Esophagus squamous epithelium (tissue), 5 donors: ENCODE data around the gene KRT17. TPM values are rescaled to one million over a fixed set of nuclear protein-coding genes. Genes with fewer than 3 reads are reported as not detected.
A peak's percentile ranks its signal among the peaks of the same experiment; 100 is the strongest.

ENCODE experiments used
- DNase-seq: peaks from one replicate; lab custom pipeline; 2025; lab: John Stamatoyannopoulos, UW
- H3K27ac ChIP-seq, 4 donors: fragments of 200-600 bp; sonication (generic); one replicate each; pipeline ENCODE4 v1.5.1; 2016 to 2019; ENCODE audit warnings: mild to moderate bottlenecking in 1 of 4
- H3K27me3 ChIP-seq, 4 donors: fragments of 200-600 bp; sonication (generic); 1 replicate in 3 of 4; 2 replicates in 1 of 4; pipeline versions ENCODE4 v1.5.1 to v1.6.0; 2017 to 2021; ENCODE audit warnings: antibody characterized with exemption in 1 of 4
- H3K36me3 ChIP-seq, 3 donors: fragments of 200-600 bp; sonication (generic); one replicate each; pipeline ENCODE4 v1.5.1; 2016 to 2019
- H3K4me1 ChIP-seq, 3 donors: fragments of 200-600 bp; sonication (generic); one replicate each; pipeline ENCODE4 v1.5.1; 2017 to 2019
- H3K4me3 ChIP-seq, 4 donors: fragments of 200-600 bp; sonication (generic); 1 replicate in 3 of 4; 2 replicates in 1 of 4; pipeline ENCODE4 v1.5.1; 2016 to 2019; ENCODE audit warnings: mild to moderate bottlenecking in 2 of 4, moderate library complexity in 1 of 4
- H3K9me3 ChIP-seq, 3 donors: fragments of 200-600 bp; sonication (generic); one replicate each; pipeline ENCODE4 v1.5.1; 2016 to 2019
- CTCF ChIP-seq, 6 experiments: fragments of 450-650 bp in 4 of 6; fragments of 200-600 bp in 2 of 6; sonication (generic) in 2 of 6; IDR thresholded peaks; one replicate each; pipeline ENCODE4 v1.5.1; 2016 to 2019; ENCODE audit warnings: antibody characterized with exemption in 6 of 6, mild to moderate bottlenecking in 4 of 6, moderate library complexity in 4 of 6
- POLR2A ChIP-seq, 4 donors: fragments of 450-650 bp; IDR thresholded peaks; one replicate each; pipeline ENCODE4 v1.6.1; 2017; ENCODE audit warnings: antibody characterized with exemption in 4 of 4, mild to moderate bottlenecking in 4 of 4, moderate library complexity in 3 of 4
- WGBS, 2 donors: methylation state at CpG; one replicate each; pipeline ENCODE4 v1.1.5; 2018; 5-methylcytosine and 5-hydroxymethylcytosine counted together
- intact Hi-C: fragments of 100-400 bp; cut with DNase I; formaldehyde crosslinking; loops from one replicate; pipeline ENCODE4 v1.15.0; 2022
- total RNA-seq, 4 donors: library from RNA; depleted of rRNA; stranded (reverse); fragments of >200 nt; gene quantifications; one replicate each; pipeline ENCODE4 v1.1.0, GENCODE V29; 2016
- donor health status: DM: yes; HTN: yes; CAD: no.

The KRT17 gene
- 1,000 to 10,000 TPM in 1 of 4 donors, 10 to 100 TPM in 3; 45.8 to 2,552 (median 75.7) TPM for total RNA-seq

DNA sequence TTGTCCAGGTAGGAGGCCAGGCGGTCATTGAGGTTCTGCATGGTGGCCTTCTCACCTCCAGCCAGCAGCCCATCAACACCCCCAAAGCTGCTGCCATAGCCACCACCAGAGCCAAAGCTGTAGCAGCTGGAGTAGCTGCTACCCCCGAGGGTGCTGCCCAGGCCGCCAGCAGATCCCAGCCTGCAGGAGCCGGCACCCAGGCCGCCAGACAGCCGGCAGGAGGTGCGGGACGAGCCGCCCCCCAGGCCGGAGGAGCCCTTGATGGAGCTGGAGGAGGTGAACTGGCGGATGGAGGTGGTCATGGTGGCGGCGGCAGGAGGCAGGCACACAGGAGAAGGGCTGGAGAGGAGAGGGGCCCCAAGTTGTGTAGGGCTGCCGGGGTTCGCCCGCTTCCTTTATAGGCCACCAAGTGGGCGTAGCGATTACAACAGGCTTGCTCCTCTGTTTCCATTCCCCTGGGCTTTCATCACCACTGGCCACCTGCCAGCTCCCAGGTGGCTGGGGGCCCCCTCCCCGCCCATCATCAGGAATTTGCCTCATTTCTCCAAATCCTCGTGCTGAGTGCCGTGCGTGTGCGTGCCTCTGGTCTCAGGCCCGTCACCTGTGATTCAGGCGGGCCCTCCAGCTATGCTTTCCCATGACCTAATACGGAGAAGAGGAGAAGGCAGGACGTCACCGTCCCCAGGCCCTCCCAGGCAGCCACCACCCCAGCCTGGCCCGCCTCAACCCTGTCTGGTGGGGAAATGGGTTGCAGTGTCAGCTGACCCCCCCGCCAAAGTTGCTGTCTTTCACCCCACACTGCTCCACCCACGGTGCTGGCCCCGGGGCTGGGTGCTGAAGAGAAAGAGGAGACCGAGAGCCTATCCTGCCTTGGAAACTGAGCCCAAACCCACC is at the start of gene KRT17:
KRT17 (minus strand) TSS at position 368 of the 894 bp plus-strand sequence; CDS start at position 302, 66 bp downstream.
- 26 to 30% methylated on average over 8 to 13 of the region's 33 CpGs for WGBS, 2 donors
- H3K4me3 ChIP-seq, result peak within 1 kb of the TSS in 1 of 4 donors; percentile 6

GRCh38 chr17:41672153-41672552 is 47.8 kb upstream of the KRT17 start:
- intact Hi-C loops, result no loop called here
- H3K27me3 ChIP-seq, result no peaks in the 10 kb centered on the region
- no peak for DNase-seq
- no peaks in the 10 kb centered on the region for H3K9me3 ChIP-seq
- peaks cover 5 to 31% (median 17%) of the 10 kb centered on the region in 3 donors for H3K4me1 ChIP-seq
- WGBS, 2 donors, result 42 to 48% methylated on average over 4 to 7 of the region's 7 CpGs
- no peak for TF ChIP-seq POLR2A (IDR thresholded peaks at IDR 0.05)
- no peak for TF ChIP-seq CTCF (IDR thresholded peaks at IDR 0.05)
- H3K27ac ChIP-seq, result no peak overlapping the region
- H3K36me3 ChIP-seq, result no peaks in the 10 kb centered on the region
- no peak overlapping the region for H3K4me3 ChIP-seq

More for the DNA sequence above, at the start of gene KRT17:
- intact Hi-C loops, result no loop called here
- peaks cover 13 to 64% (median 20%) of the 10 kb centered on the region in 3 donors for H3K4me1 ChIP-seq
- DNase-seq, result no peak
- H3K36me3 ChIP-seq, result no peaks in the 10 kb centered on the region
- peaks cover 0 to 85% (median 0%) of the 10 kb centered on the region in 4 donors for H3K27me3 ChIP-seq
- TF ChIP-seq POLR2A (IDR thresholded peaks at IDR 0.05) (no peak), CTCF (IDR thresholded peaks at IDR 0.05) (peak in 1 of 6 experiments; percentile 21)
- H3K9me3 ChIP-seq, result no peaks in the 10 kb centered on the region
- H3K27ac ChIP-seq, result peak within 1 kb of the TSS in 2 of 4 donors; percentile 9 to 21

- 33 to 55% methylated on average over 13 to 23 of the region's 23 CpGs for WGBS, 2 donors
- H3K4me3 ChIP-seq, result peak overlapping the region in 1 of 4 donors; percentile 66
- DNase-seq, result no peak
- H3K27me3 ChIP-seq, result no peaks in the 10 kb centered on the region
- no peaks in the 10 kb centered on the region for H3K9me3 ChIP-seq
- H3K27ac ChIP-seq, result peak overlapping the region; percentile 93 to 98 (median 97)
- peak in 1 of 6 experiments; percentile 3 for TF ChIP-seq CTCF (IDR thresholded peaks at IDR 0.05)
- no peak for TF ChIP-seq POLR2A (IDR thresholded peaks at IDR 0.05)
- H3K4me1 ChIP-seq, result peaks cover 21 to 65% (median 28%) of the 10 kb centered on the region in 3 donors
- H3K36me3 ChIP-seq, result no peaks in the 10 kb centered on the region
- intact Hi-C loops, result loop anchor here (10.0 kb wide), 1 partner anchor 863 kb away; no protein-coding TSS in a partner anchor
Measured at GRCh38 chr17:41667280-41668041, 43.1 kb upstream of the KRT17 start.

DNA sequence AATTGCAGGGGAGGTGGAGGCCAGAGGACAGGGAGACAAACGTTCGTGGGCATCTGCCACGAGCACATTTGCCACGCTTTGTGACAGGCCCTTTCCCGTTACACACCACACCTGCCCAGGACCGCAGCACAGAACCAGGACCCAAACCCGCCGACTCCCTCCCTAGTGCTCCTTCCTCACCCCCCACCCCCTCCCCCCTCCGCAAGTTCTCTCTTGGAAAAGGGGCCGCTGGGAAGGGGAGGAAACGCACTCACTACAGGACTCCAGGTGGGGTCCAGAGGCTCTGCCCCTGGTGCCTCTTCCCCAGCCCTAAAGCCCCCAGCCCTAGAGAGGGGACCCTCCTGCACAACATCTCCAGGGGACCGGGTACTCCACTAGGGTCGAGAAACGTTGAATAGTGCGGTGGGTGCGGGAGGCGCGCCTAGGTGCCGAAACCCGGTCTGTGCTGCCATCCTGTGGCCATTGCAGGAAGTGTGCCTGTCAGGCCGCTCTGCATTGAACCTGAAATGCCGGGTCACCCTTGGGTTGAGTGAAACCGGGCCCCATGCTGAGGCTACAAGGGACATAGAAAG is 42.4 kb upstream of the KRT17 start:
- Histone ChIP-seq H3K27me3 (no peaks in the 10 kb centered on the region), H3K27ac (peak overlapping the region; percentile 93 to 98 (median 97)), H3K4me1 (peaks cover 21 to 72% (median 28%) of the 10 kb centered on the region in 3 donors), H3K9me3 (no peaks in the 10 kb centered on the region), H3K36me3 (no peaks in the 10 kb centered on the region), H3K4me3 (peak overlapping the region; percentile 28 to 66 (median 50))
- peak; percentile 29 for DNase-seq
- intact Hi-C loops, result loop anchor here (10.0 kb wide), 1 partner anchor 862 kb away; no protein-coding TSS in a partner anchor
- TF ChIP-seq POLR2A (IDR thresholded peaks at IDR 0.05) (no peak), CTCF (IDR thresholded peaks at IDR 0.05) (peak; percentile 96 to 99 (median 98))
- 0 to 1% methylated on average over 5 to 20 of the region's 23 CpGs for WGBS, 2 donors
